KMS-11 (cell line): ENCODE measurements around the gene TBC1D2B.

ENCODE experiments used
- H2AFZ ChIP-seq: fragments of 200-600 bp; sonication (generic); 2 replicates; pipeline ENCODE4 v1.6.1; 2016; ENCODE audit warnings: antibody characterized with exemption, mixed run types, low read depth
- H3K27ac ChIP-seq: fragments of 200-600 bp; sonication (generic); 2 replicates; pipeline ENCODE4 v1.6.1; 2016; ENCODE audit warnings: mild to moderate bottlenecking, mixed run types
- H3K27me3 ChIP-seq: fragments of 200-600 bp; sonication (generic); 2 replicates; pipeline ENCODE4 v1.6.1; 2017; ENCODE audit warnings: mild to moderate bottlenecking, low read depth, mixed run types, moderate library complexity; ENCODE audit not compliant: insufficient read depth
- H3K36me3 ChIP-seq: fragments of 200-600 bp; sonication (generic); 2 replicates; pipeline ENCODE4 v1.6.1; 2017; ENCODE audit warnings: mild to moderate bottlenecking, mixed run types; ENCODE audit not compliant: insufficient read depth
- H3K4me1 ChIP-seq: fragments of 200-600 bp; sonication (generic); 2 replicates; pipeline ENCODE4 v1.6.1; 2016; ENCODE audit warnings: mild to moderate bottlenecking, low read depth, mixed run types; ENCODE audit not compliant: poor library complexity, severe bottlenecking
- H3K4me2 ChIP-seq: fragments of 200-600 bp; sonication (generic); 2 replicates; pipeline ENCODE4 v1.7.0; 2016; ENCODE audit warnings: mild to moderate bottlenecking, mixed run types
- H3K4me3 ChIP-seq: fragments of 200-600 bp; sonication (generic); IDR thresholded peaks from 2 replicates; pipeline ENCODE4 v1.6.1; 2017; ENCODE audit warnings: low read depth, low read length, mixed read lengths; ENCODE audit not compliant: insufficient read depth
- H3K79me2 ChIP-seq: fragments of 200-600 bp; sonication (generic); 2 replicates; pipeline ENCODE4 v1.6.1; 2016; ENCODE audit warnings: low read depth, mixed run types; ENCODE audit not compliant: insufficient read depth
- H3K9ac ChIP-seq: fragments of 200-600 bp; sonication (generic); 2 replicates; pipeline ENCODE4 v1.6.1; 2016; ENCODE audit warnings: mild to moderate bottlenecking, mixed run types
- H4K20me1 ChIP-seq: fragments of 200-600 bp; sonication (generic); 2 replicates; pipeline ENCODE4 v1.6.1; 2016; ENCODE audit warnings: mild to moderate bottlenecking, mixed run types; ENCODE audit not compliant: insufficient read depth
- TF ChIP-seq, protein P1 (sequence below): fragments of 200-600 bp; sonication (generic); conservative IDR thresholded peaks from 2 replicates; pipeline ENCODE4 v1.6.1; 2017; ENCODE audit warnings: low read depth, mild to moderate bottlenecking, antibody characterized with exemption, low read length, moderate library complexity, mixed read lengths

Gene TBC1D2B

DNA sequence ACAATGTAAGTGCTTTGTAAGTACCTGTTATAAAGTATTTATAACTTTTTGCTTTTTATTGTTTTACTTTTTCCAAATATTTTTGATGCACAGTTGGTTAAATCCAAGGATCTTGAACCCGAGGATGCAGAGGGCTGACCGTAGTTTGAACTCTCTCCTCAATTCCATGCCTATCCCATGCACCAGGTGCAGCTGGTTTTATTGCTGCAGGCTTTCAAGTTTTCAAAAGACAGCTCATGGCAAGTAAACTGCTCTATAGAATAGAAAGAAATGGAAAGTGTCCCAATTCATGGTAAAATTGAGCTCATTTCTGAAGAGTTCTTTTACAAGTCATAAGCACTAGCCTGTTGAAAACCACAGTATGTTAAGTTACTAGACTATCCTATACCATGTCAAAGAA, 131.9 kb downstream of the TBC1D2B start:
- Histone ChIP-seq H4K20me1 (no peaks in the 10 kb centered on the region), H3K4me3 (no peak overlapping the region), H3K4me1 (no peaks in the 10 kb centered on the region), H3K27ac (no peak overlapping the region), H3K9ac (no peak overlapping the region), H2AFZ (no peak overlapping the region), H3K27me3 (no peaks in the 10 kb centered on the region), H3K36me3 (no peaks in the 10 kb centered on the region), H3K79me2 (no peaks in the 10 kb centered on the region), H3K4me2 (no peak overlapping the region)
- TF ChIP-seq, protein P1, sequence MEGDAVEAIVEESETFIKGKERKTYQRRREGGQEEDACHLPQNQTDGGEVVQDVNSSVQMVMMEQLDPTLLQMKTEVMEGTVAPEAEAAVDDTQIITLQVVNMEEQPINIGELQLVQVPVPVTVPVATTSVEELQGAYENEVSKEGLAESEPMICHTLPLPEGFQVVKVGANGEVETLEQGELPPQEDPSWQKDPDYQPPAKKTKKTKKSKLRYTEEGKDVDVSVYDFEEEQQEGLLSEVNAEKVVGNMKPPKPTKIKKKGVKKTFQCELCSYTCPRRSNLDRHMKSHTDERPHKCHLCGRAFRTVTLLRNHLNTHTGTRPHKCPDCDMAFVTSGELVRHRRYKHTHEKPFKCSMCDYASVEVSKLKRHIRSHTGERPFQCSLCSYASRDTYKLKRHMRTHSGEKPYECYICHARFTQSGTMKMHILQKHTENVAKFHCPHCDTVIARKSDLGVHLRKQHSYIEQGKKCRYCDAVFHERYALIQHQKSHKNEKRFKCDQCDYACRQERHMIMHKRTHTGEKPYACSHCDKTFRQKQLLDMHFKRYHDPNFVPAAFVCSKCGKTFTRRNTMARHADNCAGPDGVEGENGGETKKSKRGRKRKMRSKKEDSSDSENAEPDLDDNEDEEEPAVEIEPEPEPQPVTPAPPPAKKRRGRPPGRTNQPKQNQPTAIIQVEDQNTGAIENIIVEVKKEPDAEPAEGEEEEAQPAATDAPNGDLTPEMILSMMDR = no peak
